ENCODE results near the gene MYH4.

MYH4 gene

DNA sequence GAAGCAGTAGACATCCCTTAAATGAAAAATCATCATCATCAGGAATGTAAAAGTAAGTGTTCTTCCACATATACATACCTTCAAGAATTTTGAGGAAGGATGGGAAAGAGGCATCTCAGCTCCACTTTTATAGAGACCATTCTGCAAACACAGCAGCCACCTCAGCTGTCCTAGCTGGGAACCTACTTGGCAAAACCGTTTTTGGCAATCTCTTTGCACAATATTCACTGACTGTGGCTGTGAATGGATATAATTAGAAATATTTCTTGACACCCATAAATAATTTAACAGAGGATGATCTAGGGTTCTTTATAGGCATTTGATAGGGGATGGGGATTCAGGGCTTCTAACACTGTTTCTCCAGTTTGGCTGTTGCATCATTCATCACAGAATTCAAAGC lies at the start of gene MYH4:
TSS of gene MYH4 (minus strand) at position 101 of the 400 bp plus-strand sequence. CDS start 2,814 bp downstream, outside the sequence.
- H3K9me3 ChIP-seq (ENCODE audit: control insufficient read depth in 2 of 2, low read length in 2 of 2) = no peaks in the 10 kb centered on the region

GRCh38 chr17:10518271-10519037 lies 49.1 kb upstream of the MYH4 start, which contains the start of gene MYH1:
MYH1 (minus strand) TSS chr17:10518542; CDS start chr17:10516642, 1,900 bp downstream.
- no peaks in the 10 kb centered on the region for H3K4me1 ChIP-seq (ENCODE audit: control insufficient read depth in 2 of 2, insufficient read depth in 2 of 2, low read length in 2 of 2)
- H3K27me3 ChIP-seq (ENCODE audit: control insufficient read depth in 2 of 2, insufficient read depth in 2 of 2, low read length in 2 of 2) = no peaks in the 10 kb centered on the region
- no peaks in the 10 kb centered on the region for H3K9me3 ChIP-seq (ENCODE audit: control insufficient read depth in 2 of 2, low read length in 2 of 2)
- H3K4me3 ChIP-seq (ENCODE audit: low read length in 2 of 2) = no peak within 1 kb of the TSS
- H3K9ac ChIP-seq (ENCODE audit: low read depth in 1 of 2, low read length in 2 of 2) = no peak within 1 kb of the TSS
- no peak within 1 kb of the TSS for H3K27ac ChIP-seq (ENCODE audit: low read depth in 2 of 2, low read length in 2 of 2)
- H3K36me3 ChIP-seq (ENCODE audit: control insufficient read depth in 2 of 2, insufficient read depth in 2 of 2, low read length in 2 of 2) = no peaks in the 10 kb centered on the region

More for the DNA sequence above, at the start of gene MYH4:
- H3K9ac ChIP-seq (ENCODE audit: low read depth in 1 of 2, low read length in 2 of 2) = no peak within 1 kb of the TSS
- no peak within 1 kb of the TSS for H3K4me3 ChIP-seq (ENCODE audit: low read length in 2 of 2)
- no peaks in the 10 kb centered on the region for H3K4me1 ChIP-seq (ENCODE audit: control insufficient read depth in 2 of 2, insufficient read depth in 2 of 2, low read length in 2 of 2)
- no peak within 1 kb of the TSS for H3K27ac ChIP-seq (ENCODE audit: low read depth in 2 of 2, low read length in 2 of 2)
- H3K27me3 ChIP-seq (ENCODE audit: control insufficient read depth in 2 of 2, insufficient read depth in 2 of 2, low read length in 2 of 2) = no peaks in the 10 kb centered on the region
- H3K36me3 ChIP-seq (ENCODE audit: control insufficient read depth in 2 of 2, insufficient read depth in 2 of 2, low read length in 2 of 2) = no peaks in the 10 kb centered on the region

DNA sequence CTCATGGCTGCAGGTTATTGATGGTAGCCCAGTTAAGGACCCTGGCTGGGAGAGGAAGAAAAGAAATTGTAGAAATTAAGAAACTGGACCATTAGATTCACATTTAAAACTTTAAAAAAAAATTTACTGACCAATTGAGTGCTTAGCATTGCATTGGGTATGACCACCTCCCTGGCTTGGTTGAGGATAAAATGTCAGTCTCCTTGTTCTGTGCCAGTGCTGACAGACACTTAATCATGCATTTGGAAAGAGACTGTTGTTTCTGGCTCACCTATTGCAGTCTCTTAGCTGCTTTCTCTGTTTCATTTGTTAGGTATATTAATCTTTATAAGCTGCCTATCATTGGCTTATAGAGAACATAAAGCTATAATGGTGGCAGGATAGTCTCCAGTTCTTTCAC lies 47.3 kb upstream of the MYH4 start:
- Histone ChIP-seq H3K9me3 (ENCODE audit: control insufficient read depth in 2 of 2, low read length in 2 of 2) (no peaks in the 10 kb centered on the region), H3K27me3 (ENCODE audit: control insufficient read depth in 2 of 2, insufficient read depth in 2 of 2, low read length in 2 of 2) (no peaks in the 10 kb centered on the region), H3K36me3 (ENCODE audit: control insufficient read depth in 2 of 2, insufficient read depth in 2 of 2, low read length in 2 of 2) (no peaks in the 10 kb centered on the region), H3K4me3 (ENCODE audit: low read length in 2 of 2) (no peak overlapping the region), H3K4me1 (ENCODE audit: control insufficient read depth in 2 of 2, insufficient read depth in 2 of 2, low read length in 2 of 2) (no peaks in the 10 kb centered on the region), H3K9ac (ENCODE audit: low read depth in 1 of 2, low read length in 2 of 2) (no peak overlapping the region), H3K27ac (ENCODE audit: low read depth in 2 of 2, low read length in 2 of 2) (no peak overlapping the region)

DNA sequence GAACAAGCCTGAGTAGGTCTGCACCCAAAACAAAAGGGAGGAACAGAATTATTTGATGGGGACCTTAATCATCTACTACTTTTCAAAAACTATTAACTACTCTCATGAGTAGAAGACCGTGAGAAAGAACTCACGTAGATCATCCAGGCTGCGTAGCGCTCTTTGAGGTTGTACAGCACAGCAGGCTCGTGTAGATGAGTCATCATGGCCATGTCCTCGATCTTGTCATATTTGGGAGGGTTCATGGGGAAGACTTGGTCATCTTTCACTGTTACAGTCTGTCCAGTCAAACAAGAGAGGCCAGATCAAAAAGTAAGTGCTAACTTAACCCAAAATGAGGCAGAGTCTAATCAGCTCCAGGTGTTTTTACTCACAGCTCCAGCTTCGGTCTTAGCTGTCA lies 46.7 kb upstream of the MYH4 start:
- no peak overlapping the region for H3K27ac ChIP-seq (ENCODE audit: low read depth in 2 of 2, low read length in 2 of 2)
- H3K36me3 ChIP-seq (ENCODE audit: control insufficient read depth in 2 of 2, insufficient read depth in 2 of 2, low read length in 2 of 2) = no peaks in the 10 kb centered on the region
- H3K4me1 ChIP-seq (ENCODE audit: control insufficient read depth in 2 of 2, insufficient read depth in 2 of 2, low read length in 2 of 2) = no peaks in the 10 kb centered on the region
- H3K9me3 ChIP-seq (ENCODE audit: control insufficient read depth in 2 of 2, low read length in 2 of 2) = no peaks in the 10 kb centered on the region
- no peak overlapping the region for H3K9ac ChIP-seq (ENCODE audit: low read depth in 1 of 2, low read length in 2 of 2)
- H3K4me3 ChIP-seq (ENCODE audit: low read length in 2 of 2) = no peak overlapping the region
- H3K27me3 ChIP-seq (ENCODE audit: control insufficient read depth in 2 of 2, insufficient read depth in 2 of 2, low read length in 2 of 2) = no peaks in the 10 kb centered on the region

DNA sequence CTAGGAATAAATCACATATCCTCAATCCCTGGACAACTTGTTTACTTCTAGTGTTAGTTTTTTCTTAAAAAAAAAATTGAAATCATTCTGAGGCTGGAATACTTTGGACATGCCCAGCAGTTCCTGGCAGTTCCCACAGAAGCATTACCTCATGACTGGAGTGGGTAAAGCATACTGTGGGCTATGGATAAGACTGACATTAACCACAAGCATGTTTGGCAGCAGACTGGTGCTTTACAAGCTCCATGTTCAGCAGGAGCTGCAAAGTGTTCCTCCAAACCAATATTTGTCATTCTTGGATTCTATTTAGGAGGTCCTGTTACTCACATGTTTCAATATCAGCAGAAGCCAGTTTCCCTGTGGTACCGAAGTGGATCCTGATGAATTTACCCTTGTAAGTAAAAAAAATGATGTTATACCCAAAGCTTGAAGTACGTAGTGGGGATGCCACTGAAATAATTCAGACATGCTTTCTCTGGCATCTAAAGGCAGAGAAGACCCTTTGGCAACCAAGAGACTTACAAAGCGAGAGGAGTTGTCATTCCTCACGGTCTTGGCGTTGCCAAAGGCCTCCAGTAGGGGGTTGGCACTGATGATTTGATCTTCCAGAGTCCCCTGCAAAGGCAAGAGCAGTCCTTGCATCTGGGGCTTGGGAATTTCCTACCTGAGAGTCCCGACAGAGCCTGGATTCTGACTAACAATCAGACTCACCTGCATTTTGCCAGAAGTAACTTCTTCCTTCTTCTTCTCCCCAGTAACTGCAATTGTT lies 44.1 kb upstream of the MYH4 start:
- no peaks in the 10 kb centered on the region for H3K27me3 ChIP-seq (ENCODE audit: control insufficient read depth in 2 of 2, insufficient read depth in 2 of 2, low read length in 2 of 2)
- H3K9me3 ChIP-seq (ENCODE audit: control insufficient read depth in 2 of 2, low read length in 2 of 2) = no peaks in the 10 kb centered on the region
- no peaks in the 10 kb centered on the region for H3K36me3 ChIP-seq (ENCODE audit: control insufficient read depth in 2 of 2, insufficient read depth in 2 of 2, low read length in 2 of 2)
- H3K4me3 ChIP-seq (ENCODE audit: low read length in 2 of 2) = no peak overlapping the region
- no peaks in the 10 kb centered on the region for H3K4me1 ChIP-seq (ENCODE audit: control insufficient read depth in 2 of 2, insufficient read depth in 2 of 2, low read length in 2 of 2)
- no peak overlapping the region for H3K27ac ChIP-seq (ENCODE audit: low read depth in 2 of 2, low read length in 2 of 2)
- no peak overlapping the region for H3K9ac ChIP-seq (ENCODE audit: low read depth in 1 of 2, low read length in 2 of 2)

GRCh38 chr17:10512856-10513255 lies 43.5 kb upstream of the MYH4 start:
- Histone ChIP-seq H3K9ac (ENCODE audit: low read depth in 1 of 2, low read length in 2 of 2) (no peak overlapping the region), H3K27ac (ENCODE audit: low read depth in 2 of 2, low read length in 2 of 2) (no peak overlapping the region), H3K4me3 (ENCODE audit: low read length in 2 of 2) (no peak overlapping the region), H3K36me3 (ENCODE audit: control insufficient read depth in 2 of 2, insufficient read depth in 2 of 2, low read length in 2 of 2) (no peaks in the 10 kb centered on the region), H3K9me3 (ENCODE audit: control insufficient read depth in 2 of 2, low read length in 2 of 2) (no peaks in the 10 kb centered on the region), H3K27me3 (ENCODE audit: control insufficient read depth in 2 of 2, insufficient read depth in 2 of 2, low read length in 2 of 2) (no peaks in the 10 kb centered on the region), H3K4me1 (ENCODE audit: control insufficient read depth in 2 of 2, insufficient read depth in 2 of 2, low read length in 2 of 2) (no peaks in the 10 kb centered on the region)

- no peaks in the 10 kb centered on the region for H3K36me3 ChIP-seq (ENCODE audit: control insufficient read depth in 2 of 2, insufficient read depth in 2 of 2, low read length in 2 of 2)
- no peak overlapping the region for H3K4me3 ChIP-seq (ENCODE audit: low read length in 2 of 2)
- no peak overlapping the region for H3K27ac ChIP-seq (ENCODE audit: low read depth in 2 of 2, low read length in 2 of 2)
- H3K9ac ChIP-seq (ENCODE audit: low read depth in 1 of 2, low read length in 2 of 2) = no peak overlapping the region
- no peaks in the 10 kb centered on the region for H3K27me3 ChIP-seq (ENCODE audit: control insufficient read depth in 2 of 2, insufficient read depth in 2 of 2, low read length in 2 of 2)
- no peaks in the 10 kb centered on the region for H3K4me1 ChIP-seq (ENCODE audit: control insufficient read depth in 2 of 2, insufficient read depth in 2 of 2, low read length in 2 of 2)
- no peaks in the 10 kb centered on the region for H3K9me3 ChIP-seq (ENCODE audit: control insufficient read depth in 2 of 2, low read length in 2 of 2)
Observed at GRCh38 chr17:10499950-10500349, 30.6 kb upstream of the MYH4 start.

DNA sequence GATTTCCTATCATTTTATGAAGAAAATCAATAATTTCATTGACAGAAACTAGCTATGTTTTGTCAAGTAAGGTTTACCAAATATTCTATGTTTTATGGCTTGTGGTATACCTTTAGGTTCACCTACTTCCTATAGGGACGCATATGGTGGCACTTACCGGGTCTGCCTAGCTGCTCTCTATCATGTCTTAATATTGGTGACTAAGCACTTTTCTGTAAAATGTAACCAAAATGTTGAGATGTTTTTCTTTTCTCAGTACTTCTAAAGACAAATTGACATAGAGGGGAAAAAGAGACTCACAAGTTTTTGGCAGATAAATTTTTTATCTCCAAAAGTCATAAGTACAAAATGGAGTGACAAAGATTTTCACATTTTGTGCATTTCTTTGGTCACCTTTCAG lies 22.6 kb upstream of the MYH4 start:
- Histone ChIP-seq H3K9me3 (ENCODE audit: control insufficient read depth in 2 of 2, low read length in 2 of 2) (peaks cover 0 to 3% of the 10 kb centered on the region in 2 donors), H3K4me3 (ENCODE audit: low read length in 2 of 2) (no peak overlapping the region), H3K4me1 (ENCODE audit: control insufficient read depth in 2 of 2, insufficient read depth in 2 of 2, low read length in 2 of 2) (no peaks in the 10 kb centered on the region), H3K27ac (ENCODE audit: low read depth in 2 of 2, low read length in 2 of 2) (no peak overlapping the region), H3K9ac (ENCODE audit: low read depth in 1 of 2, low read length in 2 of 2) (no peak overlapping the region), H3K36me3 (ENCODE audit: control insufficient read depth in 2 of 2, insufficient read depth in 2 of 2, low read length in 2 of 2) (no peaks in the 10 kb centered on the region), H3K27me3 (ENCODE audit: control insufficient read depth in 2 of 2, insufficient read depth in 2 of 2, low read length in 2 of 2) (no peaks in the 10 kb centered on the region)

GRCh38 chr17:10482252-10482651 lies 12.9 kb upstream of the MYH4 start:
- H3K9ac ChIP-seq (ENCODE audit: low read depth in 1 of 2, low read length in 2 of 2) = no peak overlapping the region

GRCh38 chr17:10477701-10478100 lies 8.3 kb upstream of the MYH4 start:
- Histone ChIP-seq H3K9me3 (ENCODE audit: control insufficient read depth in 2 of 2, low read length in 2 of 2) (no peaks in the 10 kb centered on the region), H3K27ac (ENCODE audit: low read depth in 2 of 2, low read length in 2 of 2) (no peak overlapping the region), H3K4me3 (ENCODE audit: low read length in 2 of 2) (no peak overlapping the region), H3K4me1 (ENCODE audit: control insufficient read depth in 2 of 2, insufficient read depth in 2 of 2, low read length in 2 of 2) (no peaks in the 10 kb centered on the region), H3K9ac (ENCODE audit: low read depth in 1 of 2, low read length in 2 of 2) (no peak overlapping the region), H3K36me3 (ENCODE audit: control insufficient read depth in 2 of 2, insufficient read depth in 2 of 2, low read length in 2 of 2) (no peaks in the 10 kb centered on the region), H3K27me3 (ENCODE audit: control insufficient read depth in 2 of 2, insufficient read depth in 2 of 2, low read length in 2 of 2) (no peaks in the 10 kb centered on the region)

More at GRCh38 chr17:10482252-10482651, 12.9 kb upstream of the MYH4 start:
- H3K9me3 ChIP-seq (ENCODE audit: control insufficient read depth in 2 of 2, low read length in 2 of 2) = peaks cover 0 to 2% of the 10 kb centered on the region in 2 donors
- no peaks in the 10 kb centered on the region for H3K36me3 ChIP-seq (ENCODE audit: control insufficient read depth in 2 of 2, insufficient read depth in 2 of 2, low read length in 2 of 2)
- H3K4me3 ChIP-seq (ENCODE audit: low read length in 2 of 2) = no peak overlapping the region
- H3K27me3 ChIP-seq (ENCODE audit: control insufficient read depth in 2 of 2, insufficient read depth in 2 of 2, low read length in 2 of 2) = no peaks in the 10 kb centered on the region
- no peaks in the 10 kb centered on the region for H3K4me1 ChIP-seq (ENCODE audit: control insufficient read depth in 2 of 2, insufficient read depth in 2 of 2, low read length in 2 of 2)
- H3K27ac ChIP-seq (ENCODE audit: low read depth in 2 of 2, low read length in 2 of 2) = no peak overlapping the region
